GM23248 (cell line): ENCODE results near the gene PRRG1. TPM values are rescaled to one million over a fixed set of nuclear protein-coding genes. Genes with fewer than 3 reads are reported as not detected.
"Not testable (repeated sequence)": the region's sequence is repeated elsewhere in the genome, so short reads cannot be mapped to it uniquely, and the experiment has no call there.

Experiments used
- DNase-seq: peaks from one replicate; pipeline ENCODE4 v3.0.0-alpha.2; 2015
- H2AFZ ChIP-seq: fragments of 200-600 bp; sonication (generic); 2 replicates; pipeline ENCODE4 v1.6.1; 2016; ENCODE audit warnings: antibody characterized with exemption
- H3F3A ChIP-seq: fragments of 200-600 bp; sonication (generic); 2 replicates; pipeline ENCODE4 v1.6.1; 2016; ENCODE audit warnings: mild to moderate bottlenecking, antibody characterized with exemption, mixed run types; ENCODE audit not compliant: insufficient read depth
- H3K27ac ChIP-seq: fragments of 200-600 bp; sonication (generic); 2 replicates; pipeline ENCODE4 v1.5.1; 2016; ENCODE audit warnings: mild to moderate bottlenecking
- H3K27me3 ChIP-seq: fragments of 200-600 bp; sonication (generic); replicated peaks from 2 replicates; pipeline ENCODE4 v1.6.1; 2016; ENCODE audit warnings: mild to moderate bottlenecking; ENCODE audit not compliant: insufficient read depth
- H3K36me3 ChIP-seq: fragments of 200-600 bp; sonication (generic); 2 replicates; pipeline ENCODE4 v1.6.1; 2016; ENCODE audit warnings: low read depth, mild to moderate bottlenecking
- H3K4me1 ChIP-seq: fragments of 200-600 bp; sonication (generic); 2 replicates; pipeline ENCODE4 v1.6.1; 2016; ENCODE audit warnings: mild to moderate bottlenecking; ENCODE audit not compliant: insufficient read depth
- H3K4me2 ChIP-seq: fragments of 200-600 bp; sonication (generic); one replicate; pipeline ENCODE4 v1.6.1; 2016; ENCODE audit warnings: mild to moderate bottlenecking; ENCODE audit not compliant: unreplicated experiment
- H3K4me3 ChIP-seq: fragments of 200-600 bp; sonication (generic); 2 replicates; pipeline ENCODE4 v1.5.1; 2016; ENCODE audit warnings: mild to moderate bottlenecking
- H3K79me2 ChIP-seq: fragments of 200-600 bp; sonication (generic); 2 replicates; pipeline ENCODE4 v1.6.1; 2016; ENCODE audit warnings: mild to moderate bottlenecking; ENCODE audit not compliant: insufficient read depth
- H3K9ac ChIP-seq: fragments of 200-600 bp; sonication (generic); 2 replicates; pipeline ENCODE4 v1.6.1; 2016; ENCODE audit warnings: mild to moderate bottlenecking
- H3K9me2 ChIP-seq: fragments of 200-600 bp; sonication (generic); 2 replicates; pipeline ENCODE4 v1.6.1; 2016; ENCODE audit warnings: mixed run types, mild to moderate bottlenecking, moderate library complexity; ENCODE audit not compliant: insufficient read depth
- H3K9me3 ChIP-seq: fragments of 200-600 bp; sonication (generic); one replicate; pipeline ENCODE4 v1.6.1; 2017; ENCODE audit warnings: low read depth
- H4K20me1 ChIP-seq: fragments of 200-600 bp; sonication (generic); 2 replicates; pipeline ENCODE4 v1.6.0; 2016; ENCODE audit not compliant: insufficient read depth
- EZH2 ChIP-seq: fragments of 200-600 bp; sonication (generic); IDR thresholded peaks from 2 replicates; pipeline ENCODE4 v1.6.1; 2018; ENCODE audit warnings: antibody characterized with exemption, mild to moderate bottlenecking; ENCODE audit not compliant: insufficient read depth, poor library complexity, severe bottlenecking
- EZH2phosphoT487 ChIP-seq: fragments of 200-600 bp; sonication (generic); IDR thresholded peaks from 2 replicates; pipeline ENCODE4 v1.6.1; 2018; ENCODE audit warnings: antibody characterized with exemption, moderate library complexity, mild to moderate bottlenecking, low read depth; ENCODE audit not compliant: insufficient read depth
- WGBS, 2 experiments: methylation state at CpG; one replicate each; pipeline ENCODE4 v1.1.6; 2015 to 2017; ENCODE audit warnings: low lambda C conversion rate in 2 of 2, low coverage in 1 of 2; ENCODE audit errors: missing lambda C conversion rate in 2 of 2; 5-methylcytosine and 5-hydroxymethylcytosine counted together
- in situ Hi-C: fragments of 300-500 bp; cut with MboI; formaldehyde crosslinking; loops from 2 replicates; pipeline ENCODE4 v1.15.0; 2020
- polyA plus RNA-seq: library from polyadenylated mRNA; unstranded; fragments of >200 nt; fragmentation: Nextera tagmentation; extraction: Ambion mirVana; gene quantifications from 2 replicates; pipeline ENCODE4 v1.2.1, GENCODE V29; 2016
- total RNA-seq: library from RNA; depleted of rRNA; stranded (reverse); fragments of >200 nt; shearing (Covaris generic); gene quantifications from 2 replicates; pipeline ENCODE4 v1.2.3, GENCODE V29; 2014

The PRRG1 gene
- total and polyA plus RNA-seq, 2 experiments from 2014 or later = 7.3 to 11.7 TPM

DNA sequence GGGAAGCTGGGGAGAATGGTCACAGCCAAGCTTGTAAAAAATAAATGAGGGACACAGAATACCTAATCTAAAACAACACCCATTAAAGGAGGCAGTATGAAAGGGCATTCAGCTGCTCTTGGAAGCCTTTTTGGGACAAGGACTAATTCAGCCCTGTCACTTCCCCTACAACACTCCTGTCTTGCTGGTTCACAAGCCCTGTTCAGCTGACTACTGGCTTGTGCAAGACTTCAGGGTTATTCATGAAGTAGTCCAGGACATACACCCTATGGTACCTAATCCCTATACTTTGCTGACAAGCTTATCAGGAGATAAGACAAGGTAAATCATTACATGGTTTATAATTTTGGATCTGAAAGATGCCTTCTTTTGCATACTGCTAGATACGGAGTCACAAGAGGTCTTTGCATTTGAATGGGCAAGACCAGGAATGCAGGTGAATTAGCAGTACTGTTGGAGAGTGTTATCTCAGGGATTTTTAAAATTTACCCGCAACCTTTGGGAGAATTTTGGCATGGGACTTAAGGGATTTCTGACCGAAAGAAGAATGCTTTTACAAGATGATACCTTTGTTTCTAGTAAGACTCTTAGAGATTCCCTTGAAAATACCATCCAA lies 119.1 kb downstream of the PRRG1 start:
- H3K27ac ChIP-seq = no peak overlapping the region
- H3F3A ChIP-seq = no peaks in the 10 kb centered on the region
- no peaks in the 10 kb centered on the region for H3K9me2 ChIP-seq
- no peak overlapping the region for H2AFZ ChIP-seq
- H3K4me3 ChIP-seq = no peak overlapping the region
- no peaks in the 10 kb centered on the region for H3K9me3 ChIP-seq
- in situ Hi-C loops = no loop called here
- H3K9ac ChIP-seq = no peak overlapping the region
- no peaks in the 10 kb centered on the region for H3K27me3 ChIP-seq
- no peak for TF ChIP-seq EZH2
- TF ChIP-seq EZH2phosphoT487 = no peak
- no peaks in the 10 kb centered on the region for H3K36me3 ChIP-seq
- no peaks in the 10 kb centered on the region for H4K20me1 ChIP-seq
- DNase-seq = no peak
- H3K4me2 ChIP-seq = no peak overlapping the region
- no peaks in the 10 kb centered on the region for H3K79me2 ChIP-seq
- H3K4me1 ChIP-seq = no peaks in the 10 kb centered on the region
- 97 to 100% methylated on average over 3 of the region's 3 CpGs for WGBS, 2 experiments

DNA sequence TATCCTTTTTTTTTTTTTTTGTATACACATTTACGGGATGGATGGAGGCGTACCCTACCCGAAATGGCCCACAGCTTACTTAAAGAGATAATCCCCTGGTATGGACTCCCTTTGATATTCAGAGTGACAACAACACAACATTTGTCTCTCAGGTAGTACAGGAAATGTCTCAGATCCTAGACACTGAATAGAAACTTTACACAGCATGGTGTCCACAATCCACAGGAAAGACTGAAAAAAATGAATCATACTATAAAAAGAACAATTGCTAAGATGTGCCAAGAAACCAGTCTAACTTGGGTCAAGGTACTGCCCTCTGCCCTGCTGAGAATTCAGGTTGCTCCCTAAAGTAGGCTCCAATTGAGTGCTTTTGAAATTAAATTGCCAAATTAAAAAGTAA lies 121.5 kb downstream of the PRRG1 start:
- Histone ChIP-seq H3K79me2 (no peaks in the 10 kb centered on the region), H3K9me3 (no peaks in the 10 kb centered on the region), H4K20me1 (no peaks in the 10 kb centered on the region), H3K27ac (no peak overlapping the region), H3K4me2 (no peak overlapping the region), H2AFZ (no peak overlapping the region), H3K4me3 (no peak overlapping the region), H3K36me3 (no peaks in the 10 kb centered on the region), H3K4me1 (no peaks in the 10 kb centered on the region), H3K27me3 (no peaks in the 10 kb centered on the region), H3K9me2 (no peaks in the 10 kb centered on the region), H3K9ac (no peak overlapping the region), H3F3A (no peaks in the 10 kb centered on the region)
- DNase-seq = no peak
- 97 to 100% methylated on average over 3 of the region's 3 CpGs for WGBS, 2 experiments
- in situ Hi-C loops = no loop called here
- no peak for TF ChIP-seq EZH2
- TF ChIP-seq EZH2phosphoT487 = no peak

DNA sequence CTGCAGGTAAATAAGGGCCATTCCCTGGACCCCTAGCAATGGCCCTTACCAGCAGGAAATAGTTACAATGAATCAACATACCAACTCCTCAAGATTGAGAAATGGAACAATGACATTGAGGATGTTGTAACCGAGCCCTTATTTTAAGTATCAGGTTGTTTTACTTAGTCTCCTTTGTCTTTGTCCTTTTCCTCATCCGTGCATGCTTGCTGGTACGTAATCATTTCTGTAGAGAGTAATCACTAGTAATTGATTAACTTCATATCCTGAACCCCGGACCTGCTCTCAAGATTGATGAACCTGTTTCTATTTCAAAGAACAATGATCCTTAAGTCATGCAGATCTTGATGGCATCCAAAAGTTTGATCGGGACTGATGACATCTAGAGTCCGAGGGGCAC lies 123.7 kb downstream of the PRRG1 start:
- in situ Hi-C loops = no loop called here
- 94 to 98% methylated on average over 6 of the region's 6 CpGs for WGBS, 2 experiments
- Histone ChIP-seq H3K9me3 (no peaks in the 10 kb centered on the region), H3K4me1 (no peaks in the 10 kb centered on the region), H3K9me2 (no peaks in the 10 kb centered on the region), H4K20me1 (no peaks in the 10 kb centered on the region), H3K79me2 (no peaks in the 10 kb centered on the region), H3K36me3 (no peaks in the 10 kb centered on the region), H3K27me3 (no peaks in the 10 kb centered on the region), H3K27ac (no peak overlapping the region), H2AFZ (no peak overlapping the region), H3K4me2 (no peak overlapping the region), H3K4me3 (no peak overlapping the region), H3F3A (no peaks in the 10 kb centered on the region), H3K9ac (no peak overlapping the region)
- no peak for DNase-seq
- TF ChIP-seq EZH2phosphoT487 (no peak), EZH2 (no peak)

DNA sequence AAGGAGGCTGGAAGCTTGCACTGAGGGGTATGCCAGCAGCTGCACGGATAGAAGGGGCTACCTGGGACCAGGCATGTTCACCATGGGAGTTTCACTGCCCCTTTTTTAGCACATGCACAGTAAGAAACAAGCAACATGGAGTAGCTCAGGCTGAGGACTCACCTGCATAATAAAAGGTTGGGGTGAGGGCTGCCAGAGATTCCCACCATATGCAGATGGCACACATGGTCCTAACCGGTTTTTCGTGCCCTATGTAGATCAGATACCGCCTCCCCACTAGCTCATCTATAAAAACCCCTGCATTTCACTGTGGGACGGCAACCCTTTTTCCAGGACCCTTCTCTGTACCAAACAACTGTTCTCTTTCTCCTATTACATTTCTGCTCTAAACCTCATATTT lies 125.3 kb downstream of the PRRG1 start:
- DNase-seq = no peak
- Histone ChIP-seq H3K4me2 (no peak overlapping the region), H3K27me3 (no peaks in the 10 kb centered on the region), H2AFZ (no peak overlapping the region), H4K20me1 (no peaks in the 10 kb centered on the region), H3K36me3 (no peaks in the 10 kb centered on the region), H3K27ac (no peak overlapping the region), H3K9ac (no peak overlapping the region), H3K79me2 (no peaks in the 10 kb centered on the region), H3K9me3 (no peaks in the 10 kb centered on the region), H3K4me3 (no peak overlapping the region), H3K4me1 (no peaks in the 10 kb centered on the region), H3F3A (no peaks in the 10 kb centered on the region), H3K9me2 (no peaks in the 10 kb centered on the region)
- 77 to 84% methylated on average over 5 of the region's 5 CpGs for WGBS, 2 experiments
- TF ChIP-seq EZH2phosphoT487 = no peak
- no peak for TF ChIP-seq EZH2
- in situ Hi-C loops = no loop called here

DNA sequence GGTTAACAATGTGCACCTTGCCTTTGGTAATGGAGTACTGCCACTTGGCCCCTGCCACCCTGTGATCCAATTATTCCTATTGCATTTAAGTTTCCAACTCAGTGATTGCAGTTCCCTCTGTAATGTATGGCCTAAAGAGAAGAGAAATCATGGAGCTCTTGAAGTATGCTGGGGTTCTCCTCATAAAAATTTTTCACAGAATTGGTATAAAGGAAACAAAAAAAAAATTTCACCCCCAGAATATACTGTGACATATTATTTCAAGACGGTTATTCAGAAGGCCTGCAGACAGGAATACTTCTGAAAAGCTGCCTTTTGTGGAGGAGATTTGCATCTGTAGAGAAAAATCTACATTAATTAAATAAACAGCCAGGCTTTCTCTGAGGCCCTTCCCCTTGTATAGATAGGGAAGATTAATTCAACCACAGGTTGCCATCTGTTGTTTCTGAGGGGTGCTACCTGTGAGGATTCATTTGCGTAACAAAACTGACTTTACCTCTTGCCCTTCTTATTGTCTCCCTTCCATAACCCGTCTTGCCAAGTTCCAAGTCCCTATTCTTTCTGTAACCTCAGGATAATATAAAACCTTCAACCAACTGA lies 127.5 kb downstream of the PRRG1 start:
- H3K36me3 ChIP-seq = no peaks in the 10 kb centered on the region
- DNase-seq = no peak
- WGBS, 2 experiments = 51 to 62% methylated on average over 2 to 3 of the region's 3 CpGs
- no peaks in the 10 kb centered on the region for H3K9me2 ChIP-seq
- H3K9ac ChIP-seq = no peak overlapping the region
- no peaks in the 10 kb centered on the region for H3K9me3 ChIP-seq
- no peaks in the 10 kb centered on the region for H3K27me3 ChIP-seq
- H3K27ac ChIP-seq = no peak overlapping the region
- H3K4me2 ChIP-seq = no peak overlapping the region
- no peak overlapping the region for H3K4me3 ChIP-seq
- H3F3A ChIP-seq = no peaks in the 10 kb centered on the region
- H2AFZ ChIP-seq = no peak overlapping the region
- H4K20me1 ChIP-seq = no peaks in the 10 kb centered on the region
- no peak for TF ChIP-seq EZH2
- TF ChIP-seq EZH2phosphoT487 = no peak
- in situ Hi-C loops = no loop called here
- H3K4me1 ChIP-seq = no peaks in the 10 kb centered on the region
- no peaks in the 10 kb centered on the region for H3K79me2 ChIP-seq

DNA sequence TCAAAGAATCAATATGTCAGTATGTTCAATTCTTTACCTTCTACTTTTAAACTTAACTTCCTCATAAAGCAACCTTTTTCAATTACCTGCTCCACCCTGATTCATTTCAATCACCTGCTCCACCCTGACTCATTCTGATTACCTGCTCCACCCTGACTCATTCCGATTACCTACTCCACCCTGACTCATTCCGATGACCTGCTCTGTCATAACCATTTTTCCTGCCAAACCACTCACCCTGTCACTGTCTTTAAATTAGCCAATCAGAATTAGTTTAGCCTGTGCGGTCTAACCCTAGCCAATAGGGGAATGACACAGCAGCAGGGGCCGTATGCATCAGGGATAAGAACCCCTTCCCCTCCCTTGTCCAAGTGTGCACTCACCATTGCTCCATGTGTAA lies 135.2 kb downstream of the PRRG1 start:
- H3K9me2 ChIP-seq, H3K9me3 ChIP-seq, DNase-seq, in situ Hi-C loops, H4K20me1 ChIP-seq, H3K4me2 ChIP-seq, H3K9ac ChIP-seq, H2AFZ ChIP-seq, H3F3A ChIP-seq, H3K79me2 ChIP-seq, H3K4me1 ChIP-seq, H3K27me3 ChIP-seq, H3K27ac ChIP-seq, H3K4me3 ChIP-seq, H3K36me3 ChIP-seq: not testable (repeated sequence)
- 89 to 95% methylated on average over 4 of the region's 4 CpGs for WGBS, 2 experiments
